ENCODE data around the gene CDK14.
"Not testable (repeated sequence)": the region's sequence is repeated elsewhere in the genome, so short reads cannot be mapped to it uniquely, and the experiment has no call there.

CDK14 gene

DNA sequence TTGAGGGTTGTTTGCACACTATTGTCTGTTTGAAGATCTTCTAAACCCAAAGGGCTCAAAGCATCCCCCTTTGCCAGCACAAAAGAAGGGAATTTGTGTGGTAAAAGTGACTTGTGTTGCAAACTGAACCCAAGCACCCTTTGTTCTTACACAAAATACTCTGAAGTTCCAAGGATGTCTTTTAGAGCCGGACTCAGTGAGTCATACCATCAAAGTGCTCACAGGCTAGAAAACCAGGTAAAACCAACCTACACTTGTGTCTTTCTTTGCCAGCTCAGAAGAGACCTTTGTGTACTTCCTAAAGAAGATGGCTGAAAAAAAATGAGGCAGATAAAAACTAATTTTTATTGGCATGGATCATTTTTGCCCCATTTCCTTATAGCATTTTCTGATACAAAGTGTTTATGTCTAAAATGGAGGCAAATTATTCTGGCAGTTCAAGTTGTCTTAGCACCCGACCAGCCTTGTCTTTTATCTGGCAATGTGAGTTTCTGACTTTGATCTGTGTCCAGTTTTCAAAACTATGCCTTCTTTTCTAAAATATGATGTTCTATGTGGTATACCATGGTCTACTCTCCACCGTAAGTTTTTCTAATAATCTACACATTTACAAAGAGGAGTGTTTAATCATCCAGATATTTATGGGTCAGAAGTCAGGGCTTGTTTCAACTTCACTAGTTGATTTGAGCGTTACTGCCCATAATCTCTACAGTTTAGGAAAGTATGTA lies 539.7 kb downstream of the CDK14 start:
- no peak for DNase-seq

DNA sequence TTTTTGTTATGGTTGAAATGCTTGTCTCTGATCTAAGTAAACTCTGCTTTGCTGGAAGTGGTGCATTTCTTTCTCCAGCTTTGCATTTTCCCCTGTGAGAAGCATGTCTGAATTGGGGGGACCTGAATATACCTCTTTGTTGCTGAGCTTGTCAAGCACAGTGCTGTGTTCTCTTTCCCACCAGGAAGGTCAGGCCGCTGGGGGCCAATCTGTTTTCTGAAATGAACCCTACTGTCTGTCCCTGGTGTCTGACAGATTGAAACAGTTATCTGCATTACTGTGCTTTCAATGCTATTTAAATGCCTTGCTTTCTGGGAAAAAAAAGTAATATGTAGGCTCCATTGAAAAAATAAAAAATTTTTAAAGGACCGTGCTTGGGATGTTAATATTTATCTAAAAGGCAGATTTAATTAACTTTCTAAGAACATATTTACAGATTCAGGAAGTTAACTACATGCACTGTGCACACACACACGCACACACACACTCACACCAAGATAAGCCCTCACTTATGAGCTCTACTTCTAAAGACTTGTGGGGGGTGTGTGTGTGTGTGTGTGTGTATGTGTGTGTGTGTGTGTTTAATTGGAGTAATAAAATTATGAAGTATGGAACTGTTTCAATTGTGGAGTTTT lies 541.1 kb downstream of the CDK14 start:
- DNase-seq, result no peak

DNA sequence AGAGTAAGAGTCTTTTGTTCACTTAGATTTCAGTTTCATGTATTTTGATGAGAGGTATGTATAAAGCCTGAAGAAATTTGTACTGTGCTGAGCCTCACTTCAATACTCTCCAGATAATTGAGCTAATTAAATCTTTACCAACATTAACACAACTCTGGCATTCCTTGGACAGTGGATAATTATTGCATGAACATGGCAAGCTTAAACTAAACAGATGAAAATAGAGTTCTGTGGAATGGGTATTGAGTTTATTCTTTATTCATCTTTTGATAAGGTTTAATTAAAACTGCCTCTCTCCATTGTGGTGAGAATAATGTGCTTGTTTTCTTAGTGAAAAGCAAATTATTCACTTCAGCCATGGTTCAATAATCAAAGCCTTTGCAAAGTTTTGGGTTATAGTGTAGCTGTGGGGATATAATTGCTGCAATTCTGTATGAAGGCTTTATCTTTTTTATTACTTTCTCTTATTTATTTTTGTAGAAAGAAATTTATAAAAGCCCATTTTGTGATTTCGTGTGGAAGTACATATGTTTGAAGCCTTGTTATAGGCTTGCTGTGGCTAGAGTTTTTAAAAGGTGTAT lies 541.8 kb downstream of the CDK14 start:
- no peak for DNase-seq

DNA sequence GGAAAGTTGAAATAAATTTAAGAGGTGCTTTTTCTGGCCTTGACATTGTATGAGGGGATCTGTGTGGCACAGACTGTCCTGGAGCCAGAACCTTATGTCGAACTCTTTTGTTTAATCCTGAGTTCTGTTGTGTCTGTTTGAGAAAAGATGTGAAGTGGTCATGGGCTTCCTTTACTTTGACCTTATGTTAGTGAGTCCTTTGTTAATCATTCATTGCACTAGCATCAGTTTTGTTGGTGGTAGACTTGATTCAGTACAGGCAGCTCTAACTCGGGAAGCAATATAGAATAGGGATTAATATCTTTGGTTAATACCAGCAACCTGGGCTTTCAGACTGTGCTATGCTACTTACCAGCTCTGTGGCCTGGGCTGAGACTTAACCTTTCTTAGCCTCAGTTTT lies 544.2 kb downstream of the CDK14 start:
- DNase-seq, result no peak

DNA sequence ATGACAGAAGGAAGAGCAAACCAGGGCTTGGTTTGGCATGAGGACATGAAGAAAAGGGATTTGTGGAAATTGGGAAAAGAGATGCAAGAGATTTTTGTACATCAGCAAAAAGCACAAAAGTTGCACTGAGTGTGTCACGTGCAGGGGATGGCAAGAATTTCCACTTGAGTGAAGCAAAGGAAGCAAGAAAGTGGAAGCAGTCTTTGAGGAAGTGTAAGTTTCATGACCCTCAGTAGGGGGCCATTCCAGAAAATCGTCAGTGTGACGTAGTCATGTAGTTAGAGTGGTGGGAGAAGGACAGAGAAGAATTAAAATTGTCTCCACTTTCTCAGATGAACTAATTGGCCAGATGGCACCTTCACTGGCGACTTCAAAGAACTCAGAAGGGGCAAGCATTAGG lies 544.9 kb downstream of the CDK14 start:
- DNase-seq, result no peak

DNA sequence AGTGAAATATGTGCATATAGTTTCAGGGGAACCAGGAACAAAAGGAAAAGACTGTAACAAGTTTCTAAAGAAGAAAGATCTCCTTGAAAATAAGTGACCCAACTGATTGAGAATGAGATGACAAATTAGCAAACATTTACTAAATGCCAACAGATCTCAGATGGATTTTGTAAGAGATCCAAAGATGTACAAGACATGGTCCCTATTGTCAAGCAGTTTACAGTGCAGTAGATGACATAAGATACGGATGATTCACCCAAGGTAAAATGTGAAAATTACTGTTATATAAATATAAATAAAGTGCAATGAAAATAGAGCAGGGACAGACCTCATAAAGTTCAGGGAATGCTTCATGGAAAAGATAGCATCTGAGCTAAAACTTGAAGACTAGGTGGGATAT lies 546.6 kb downstream of the CDK14 start:
- no peak for DNase-seq

DNA sequence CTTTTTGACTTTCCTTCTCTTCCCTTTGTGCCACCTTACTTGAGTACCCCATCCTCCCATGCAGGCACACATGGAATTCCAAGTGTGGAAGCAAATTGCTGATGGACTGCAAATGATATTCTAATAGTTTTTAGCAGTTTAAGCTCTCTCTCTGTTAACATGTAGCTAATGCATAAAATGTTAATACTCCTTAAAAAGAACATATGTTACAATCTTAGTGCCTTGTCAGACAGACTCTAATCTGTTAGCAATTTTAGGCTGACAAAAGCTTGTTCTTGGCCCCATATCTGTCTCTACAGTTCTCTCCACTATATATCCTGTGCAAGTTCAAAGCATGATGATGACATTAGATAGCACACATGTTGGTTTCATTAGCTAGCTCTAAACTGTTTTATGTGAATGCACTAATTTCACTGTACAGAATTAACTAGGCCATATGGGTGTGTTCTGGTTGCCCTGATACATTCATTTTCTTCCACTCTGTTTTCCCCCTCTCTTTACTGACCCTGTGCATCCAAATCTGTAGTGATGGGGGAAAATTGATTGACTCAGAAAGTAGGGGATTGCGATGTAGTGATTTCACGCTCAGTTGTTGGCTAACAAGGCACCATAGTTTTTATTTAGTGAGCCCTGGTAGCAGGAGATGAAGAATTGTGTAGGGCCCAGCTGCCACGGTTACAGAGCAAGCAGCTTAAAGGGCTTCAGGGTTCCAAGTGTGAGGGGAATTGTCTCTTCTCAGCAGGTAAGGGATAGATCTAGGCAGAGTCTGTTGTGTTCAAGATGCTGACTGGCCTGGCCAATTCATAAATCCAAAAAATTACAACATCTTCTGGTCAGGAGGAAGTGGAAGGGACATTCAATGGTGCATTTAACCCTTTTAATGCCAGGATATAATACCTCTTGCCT lies 553.5 kb downstream of the CDK14 start:
- no peak for DNase-seq

DNA sequence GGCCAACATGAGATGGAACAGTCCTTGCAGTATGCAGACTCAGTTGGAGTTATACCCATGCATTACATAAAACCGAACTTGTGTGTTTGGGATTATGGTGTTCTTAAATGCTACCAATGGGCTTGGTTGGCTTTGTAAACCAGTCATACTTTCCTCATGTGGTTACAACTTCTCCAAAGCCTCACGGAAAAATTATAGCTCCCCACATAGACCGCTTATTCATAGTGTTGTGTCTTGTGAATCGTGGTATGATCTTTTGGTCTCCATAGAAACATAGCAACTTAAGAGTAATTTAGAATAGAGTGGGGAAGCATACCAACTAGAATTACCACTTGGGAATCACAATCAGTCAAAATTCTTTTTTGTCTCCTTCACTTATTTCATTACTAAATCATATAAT lies 555.8 kb downstream of the CDK14 start:
- DNase-seq, result no peak

DNA sequence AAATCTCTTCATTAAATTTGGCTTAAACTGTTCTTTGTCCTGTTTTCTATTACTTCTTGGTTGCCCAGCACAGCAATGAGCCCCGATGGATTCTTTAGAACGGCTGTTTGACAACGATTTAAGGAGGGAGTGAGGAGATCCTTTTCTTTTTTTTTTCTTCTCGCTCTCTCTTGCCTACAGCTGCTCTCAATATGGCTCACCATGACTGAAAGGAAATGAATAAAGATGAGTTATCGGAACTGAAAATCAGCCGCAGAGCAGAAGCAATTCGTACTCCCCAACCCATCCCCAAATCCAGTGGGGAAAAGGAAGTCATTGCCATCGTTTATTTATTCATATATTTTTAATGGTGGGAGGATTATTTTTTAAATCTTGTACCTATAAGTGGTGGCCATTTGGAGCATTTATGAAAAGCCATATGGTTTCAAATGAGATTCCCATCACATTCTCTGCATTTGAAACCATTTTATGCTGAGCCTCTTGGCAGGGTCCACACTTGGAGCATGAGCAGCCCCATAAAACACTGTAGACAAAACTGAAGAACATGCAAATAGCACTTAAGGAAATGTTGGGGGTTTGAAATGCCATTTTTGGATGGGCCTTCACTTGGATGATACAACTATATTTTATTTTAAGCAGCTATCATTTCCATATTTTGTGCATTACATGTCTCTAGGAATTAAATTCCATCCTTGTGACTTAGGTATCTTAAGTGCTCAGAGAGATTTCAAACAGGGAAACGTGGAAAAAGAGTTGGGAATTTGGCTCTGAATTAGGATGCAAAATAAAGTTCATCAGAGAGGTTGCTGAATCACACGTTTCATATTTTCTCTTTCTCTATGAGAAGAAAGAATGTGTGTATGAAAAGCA lies 560.4 kb downstream of the CDK14 start:
- DNase-seq, result no peak

DNA sequence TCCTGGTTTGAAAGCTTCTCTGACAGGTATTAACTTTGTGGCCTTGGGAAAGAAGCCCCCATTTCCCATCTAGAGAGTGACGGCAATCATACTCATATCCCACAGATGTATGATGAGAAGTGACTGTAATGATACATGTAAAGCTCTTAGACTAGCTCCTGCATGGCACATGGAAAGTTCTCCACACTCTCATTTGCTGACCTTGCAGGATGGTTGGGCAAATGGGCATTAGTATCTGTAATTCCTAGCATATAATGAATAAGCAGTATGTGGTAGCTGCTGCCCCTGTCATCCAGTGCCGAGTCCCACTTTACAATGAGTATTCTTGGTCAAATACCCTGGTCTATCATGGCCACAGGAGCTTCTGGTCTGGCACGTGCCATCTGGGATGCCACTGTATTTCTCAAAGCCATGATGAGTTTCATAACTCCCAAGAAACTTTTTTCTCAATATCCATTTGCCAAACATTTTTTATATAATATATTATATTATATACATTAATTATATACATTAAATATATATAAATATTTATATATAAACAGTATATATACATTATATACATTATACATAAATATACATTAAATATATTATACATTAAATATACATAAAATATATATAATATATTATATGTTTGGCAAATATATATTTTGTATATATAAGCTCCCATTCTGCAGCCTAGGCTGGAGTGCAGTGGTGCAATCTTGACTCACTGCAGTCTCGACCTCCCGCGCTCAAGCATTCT lies 561.6 kb downstream of the CDK14 start:
- DNase-seq, result no peak

DNA sequence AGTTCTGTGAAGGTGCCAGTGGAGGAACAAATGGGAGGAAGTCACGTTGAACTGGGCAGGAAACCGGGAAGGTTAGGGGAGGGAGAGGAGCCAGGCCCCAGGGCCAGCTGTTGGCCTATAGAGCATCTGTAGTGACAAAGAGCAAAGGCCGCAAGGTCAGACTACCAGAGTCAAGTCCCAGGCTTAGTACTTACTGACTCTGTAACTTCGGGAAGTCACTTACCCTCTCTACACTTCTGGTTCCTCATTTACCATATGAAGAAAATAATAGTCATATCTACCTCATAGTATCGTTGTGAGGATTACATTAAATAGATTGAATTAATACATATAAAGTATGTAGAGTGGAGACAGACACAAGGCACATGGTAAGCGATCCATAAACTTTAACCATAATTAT lies 566.3 kb downstream of the CDK14 start:
- no peak for DNase-seq

DNA sequence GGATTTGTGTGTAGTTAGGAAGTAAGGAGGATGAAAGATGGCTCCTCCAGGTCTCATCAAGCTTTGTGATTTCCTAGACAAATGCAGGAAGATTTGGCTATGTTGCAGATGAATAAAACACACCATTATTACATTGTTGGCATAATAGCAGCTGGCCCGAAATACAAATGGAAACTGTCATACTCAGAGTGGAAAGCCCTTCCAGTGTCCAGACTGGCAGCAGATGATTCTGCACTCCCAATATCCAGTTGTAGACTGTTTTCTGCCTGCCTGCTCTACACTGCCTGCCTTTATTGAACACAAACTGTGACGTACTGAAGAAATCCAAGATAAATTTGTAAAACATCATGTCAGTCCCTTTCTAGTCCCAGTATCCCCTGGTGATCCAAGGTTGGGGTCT lies 568.4 kb downstream of the CDK14 start:
- no peak for DNase-seq

DNA sequence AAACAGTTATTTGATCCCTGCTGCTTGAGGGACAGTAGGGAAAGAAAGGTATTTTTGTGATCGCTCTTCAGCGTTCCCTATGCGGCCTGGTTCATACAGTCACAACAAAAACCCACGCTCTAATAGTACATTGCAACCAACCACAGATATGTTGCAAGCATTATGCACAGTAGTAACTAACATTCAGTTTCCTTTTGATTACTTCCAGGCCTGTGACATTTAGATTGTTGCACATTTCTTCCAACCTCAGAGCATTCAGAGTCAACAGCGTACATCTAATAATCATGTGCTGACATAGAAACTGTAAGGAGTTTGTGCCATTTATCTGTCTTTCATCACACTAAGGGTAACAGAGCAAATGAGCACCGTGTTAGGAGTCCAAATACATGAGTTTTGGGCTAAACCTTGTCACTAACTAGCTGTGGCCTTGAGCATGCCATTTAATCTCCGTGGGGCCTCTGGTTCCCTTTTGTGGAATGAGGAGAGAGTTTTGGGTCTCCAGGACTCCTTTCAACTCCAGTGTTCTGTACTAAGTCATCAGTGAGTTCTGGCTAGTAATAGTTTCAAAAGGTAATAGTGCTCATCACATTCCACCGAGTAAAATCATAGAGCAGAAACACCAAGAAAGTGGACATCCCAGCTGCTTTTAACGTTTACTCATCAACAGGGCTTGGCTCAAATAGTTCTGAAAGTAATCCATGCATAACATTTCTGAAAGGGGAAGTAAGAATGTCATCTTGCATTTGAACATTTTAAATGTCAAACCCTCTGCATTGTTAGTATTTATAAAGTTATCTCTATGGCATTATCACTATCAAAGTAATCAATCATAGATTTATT lies 569.1 kb downstream of the CDK14 start:
- DNase-seq, result peak; percentile 92

DNA sequence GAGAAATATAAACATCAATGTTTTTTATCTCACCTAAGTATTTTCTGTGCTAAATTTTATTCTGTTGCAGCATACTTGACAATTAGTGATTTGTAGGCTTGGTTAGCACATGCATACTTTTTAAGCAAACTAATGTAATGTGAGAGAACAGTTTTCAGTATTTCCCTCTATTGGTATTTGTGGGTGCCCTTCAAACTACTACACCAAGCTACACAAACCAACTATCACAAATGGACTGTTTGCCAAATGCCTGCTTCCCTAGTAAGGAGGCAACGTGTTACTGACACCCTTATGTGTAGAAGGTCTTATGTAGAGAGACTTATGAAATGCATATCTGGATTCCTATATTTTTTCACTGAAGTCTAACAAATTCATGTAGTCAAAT lies 569.7 kb downstream of the CDK14 start:
- DNase-seq, result peak; percentile 24

DNA sequence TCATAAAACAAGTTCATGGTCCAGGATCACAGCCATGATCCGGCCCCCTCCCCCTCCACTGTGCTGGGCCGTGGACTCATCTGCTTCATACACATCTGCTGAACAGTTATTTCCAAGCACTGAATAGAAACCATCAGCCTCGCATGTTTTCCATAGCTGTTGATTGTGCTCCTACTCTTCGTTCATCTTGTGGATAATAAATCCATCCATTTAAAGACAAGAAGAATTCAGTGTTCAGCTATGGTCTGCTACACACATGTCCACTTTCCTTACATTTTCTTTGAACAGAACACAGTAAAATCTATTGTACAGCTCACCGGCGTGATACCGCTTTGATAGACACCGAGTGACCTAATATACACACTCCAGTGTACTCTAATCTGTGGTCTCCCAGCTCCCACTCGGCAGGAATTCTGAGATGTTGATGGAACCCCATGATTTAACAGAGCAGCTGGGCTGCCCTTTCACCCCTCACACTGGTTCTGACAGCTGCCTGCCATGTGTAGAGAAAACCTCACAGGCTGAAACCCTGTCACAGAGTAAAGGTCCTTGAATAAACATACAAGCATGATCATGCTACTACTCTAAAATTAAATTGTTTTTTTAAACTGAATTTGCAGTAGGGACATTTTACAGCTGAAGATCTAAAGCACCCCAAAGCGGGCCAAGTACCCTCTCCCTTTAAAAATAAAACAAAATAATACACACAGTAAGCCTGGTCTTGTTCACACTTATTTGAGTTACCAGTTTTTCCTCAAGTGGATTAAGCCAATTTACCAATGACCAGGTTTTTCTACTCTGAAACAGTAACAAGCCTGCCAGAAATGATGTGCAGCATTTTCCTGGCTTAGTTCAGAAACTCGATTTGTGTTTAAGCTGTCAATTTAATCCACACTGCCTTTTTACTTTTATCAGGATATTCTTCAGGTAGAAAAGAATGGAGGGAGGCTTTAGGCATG lies 573.0 kb downstream of the CDK14 start:
- DNase-seq, result peak; percentile 45

DNA sequence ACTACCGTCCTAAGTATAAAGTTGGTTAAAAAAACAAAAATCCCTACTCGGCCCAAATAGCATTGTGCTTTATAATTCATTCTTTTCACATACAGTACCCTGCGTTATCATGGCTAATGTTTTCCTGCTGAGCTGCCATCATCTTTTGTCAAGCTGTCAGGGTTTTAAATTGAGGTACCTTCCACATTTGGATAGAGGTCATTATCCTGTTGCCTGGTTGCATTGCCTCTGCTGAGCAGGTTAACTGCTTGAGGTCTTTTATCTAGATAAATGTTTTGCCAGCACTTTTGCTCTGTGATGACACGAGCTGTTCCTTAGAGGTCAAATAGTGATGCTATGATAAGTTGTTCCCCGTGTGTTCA lies 573.7 kb downstream of the CDK14 start:
- no peak for DNase-seq

DNA sequence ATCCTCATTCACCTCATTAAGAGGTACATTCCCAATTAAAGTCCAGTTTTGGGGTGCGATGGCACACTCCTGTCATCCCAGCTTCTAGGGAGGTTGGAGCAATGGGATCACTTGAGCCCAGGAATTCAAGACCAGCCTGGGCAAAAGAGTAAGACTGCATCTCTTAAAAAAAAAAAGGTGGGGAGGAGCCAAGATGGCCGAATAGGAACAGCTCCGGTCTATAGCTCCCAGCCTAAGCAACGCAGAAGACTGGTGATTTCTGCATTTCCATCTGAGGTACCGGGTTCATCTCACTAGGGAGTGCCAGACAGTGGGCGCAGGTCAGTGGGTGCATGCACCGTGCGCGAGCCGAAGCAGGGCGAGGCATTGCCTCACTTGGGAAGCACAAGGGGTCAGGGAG lies 577.1 kb downstream of the CDK14 start:
- DNase-seq, result not testable (repeated sequence)

DNA sequence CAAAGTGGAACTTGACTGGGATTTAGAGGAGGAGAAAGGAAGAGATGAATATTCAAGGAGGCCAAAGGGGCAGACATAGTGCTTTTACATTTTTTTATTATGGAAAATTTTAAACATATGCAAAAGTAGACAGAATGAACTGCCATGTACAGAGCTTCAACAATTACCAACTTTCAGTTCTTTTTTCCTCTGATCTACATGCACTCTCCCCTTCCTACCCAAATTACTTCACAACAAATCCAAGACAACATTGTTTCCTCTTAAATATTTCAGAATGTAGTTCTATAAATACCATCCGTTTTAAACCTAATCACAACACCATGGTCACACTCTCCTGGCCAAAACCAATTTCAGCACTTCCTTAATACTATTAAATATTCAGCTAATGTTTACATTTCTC lies 584.6 kb downstream of the CDK14 start:
- DNase-seq, result no peak

DNA sequence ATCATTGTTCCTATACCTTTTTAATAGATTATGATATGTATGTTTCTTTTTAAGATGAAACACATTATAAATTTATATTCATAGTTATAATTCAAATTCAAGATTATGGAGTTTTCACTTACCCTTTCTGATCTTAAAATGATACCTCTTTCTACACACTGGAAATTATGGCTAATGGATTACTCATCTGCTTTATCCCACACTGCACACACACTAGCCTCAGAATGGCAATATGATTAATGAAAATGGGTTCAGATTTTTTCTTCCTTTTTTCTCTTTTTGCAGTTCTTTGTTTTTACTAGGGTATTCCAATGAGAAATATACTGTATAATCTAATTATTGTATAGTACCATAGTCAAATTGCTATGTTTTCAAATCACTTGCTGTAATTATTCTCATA lies 585.8 kb downstream of the CDK14 start:
- peak; percentile 75 for DNase-seq

All from HCEC 1CT (cell line).